ENCODE results near the gene GMDS.

The GMDS gene

GRCh38 chr6:1633366-1634021 lies 611.9 kb downstream of the GMDS start:
- no peak for DNase-seq

- DNase-seq: no peak
Measured at GRCh38 chr6:1631251-1631650, 614.2 kb downstream of the GMDS start.

- DNase-seq: no peak
Measured at GRCh38 chr6:1630771-1631217, 614.6 kb downstream of the GMDS start.

GRCh38 chr6:1630212-1630770 lies 615.1 kb downstream of the GMDS start:
- DNase-seq: no peak

GRCh38 chr6:1629316-1629715 lies 616.1 kb downstream of the GMDS start:
- no peak for DNase-seq

- no peak for DNase-seq
Measured at GRCh38 chr6:1627827-1628560, 617.4 kb downstream of the GMDS start.

GRCh38 chr6:1626481-1626880 lies 618.9 kb downstream of the GMDS start:
- no peak for DNase-seq

GRCh38 chr6:1625794-1626435 lies 619.5 kb downstream of the GMDS start:
- DNase-seq: no peak

GRCh38 chr6:1624851-1625781 lies 620.3 kb downstream of the GMDS start:
- DNase-seq: no peak

- no peak for DNase-seq
Measured at GRCh38 chr6:1624058-1624850, 621.2 kb downstream of the GMDS start.

- DNase-seq: no peak
Measured at GRCh38 chr6:1623769-1624057, 621.7 kb downstream of the GMDS start.

- DNase-seq: no peak
Measured at GRCh38 chr6:1622851-1623768, 622.3 kb downstream of the GMDS start.

GRCh38 chr6:1622220-1622850 lies 623.1 kb downstream of the GMDS start:
- no peak for DNase-seq

GRCh38 chr6:1621070-1621701 lies 624.2 kb downstream of the GMDS start:
- DNase-seq: no peak

GRCh38 chr6:1620504-1621069 lies 624.8 kb downstream of the GMDS start:
- no peak for DNase-seq

- no peak for DNase-seq
Measured at GRCh38 chr6:1619673-1620503, 625.5 kb downstream of the GMDS start.

GRCh38 chr6:1619098-1619672 lies 626.2 kb downstream of the GMDS start:
- no peak for DNase-seq
